OCI-LY1 (cell line): ENCODE data around the gene OR5AU1.

Experiments used
- H2AFZ ChIP-seq: fragments of 200-600 bp; sonication (generic), shearing (Covaris generic); 2 replicates; pipeline ENCODE4 v1.6.0; 2014; ENCODE audit warnings: antibody characterized with exemption, mild to moderate bottlenecking, low read length
- H3F3A ChIP-seq: fragments of 200-600 bp; sonication (generic), shearing (Covaris generic); 2 replicates; pipeline ENCODE4 v1.6.0; 2014; ENCODE audit warnings: mild to moderate bottlenecking, antibody characterized with exemption, low read length, moderate library complexity; ENCODE audit not compliant: insufficient read depth
- H3K27ac ChIP-seq: fragments of 200-600 bp; sonication (generic); 2 replicates; pipeline ENCODE4 v1.5.1; 2014; ENCODE audit warnings: low read length, mixed run types, mild to moderate bottlenecking, low read depth; ENCODE audit not compliant: poor library complexity, severe bottlenecking
- H3K27me3 ChIP-seq: fragments of 200-600 bp; sonication (generic); 2 replicates; pipeline ENCODE4 v1.6.0; 2014; ENCODE audit warnings: antibody characterized with exemption, mild to moderate bottlenecking, low read length, moderate library complexity; ENCODE audit not compliant: insufficient read depth
- H3K36me3 ChIP-seq: fragments of 200-600 bp; sonication (generic); 2 replicates; pipeline ENCODE4 v1.6.1; 2014; ENCODE audit warnings: mild to moderate bottlenecking, antibody characterized with exemption, low read length, moderate library complexity, mixed read lengths; ENCODE audit not compliant: insufficient read depth
- H3K4me1 ChIP-seq: fragments of 200-600 bp; sonication (generic); 2 replicates; pipeline ENCODE4 v1.5.1; 2014; ENCODE audit warnings: mild to moderate bottlenecking, low read length, moderate library complexity; ENCODE audit not compliant: insufficient read depth, severe bottlenecking
- H3K4me2 ChIP-seq: fragments of 200-600 bp; sonication (generic), shearing (Covaris generic); 2 replicates; pipeline ENCODE4 v1.6.1; 2014; ENCODE audit warnings: low read length
- H3K4me3 ChIP-seq: fragments of 200-600 bp; sonication (generic); 2 replicates; pipeline ENCODE4 v1.5.1; 2014; ENCODE audit warnings: low read length, low read depth, mild to moderate bottlenecking, mixed read lengths; ENCODE audit not compliant: poor library complexity, severe bottlenecking
- H3K79me2 ChIP-seq: fragments of 200-600 bp; shearing (Covaris generic); 2 replicates; pipeline ENCODE4 v1.6.1; 2016; ENCODE audit warnings: mixed run types, low read length, mixed read lengths; ENCODE audit not compliant: insufficient read depth
- H3K9ac ChIP-seq: fragments of 200-600 bp; sonication (generic), shearing (Covaris generic); 2 replicates; pipeline ENCODE4 v1.6.1; 2014; ENCODE audit warnings: mild to moderate bottlenecking, low read length, mixed read lengths
- H3K9me2 ChIP-seq: fragments of 200-600 bp; sonication (generic), shearing (Covaris generic); 2 replicates; pipeline ENCODE4 v1.6.1; 2014; ENCODE audit warnings: low read depth, mild to moderate bottlenecking, low read length, mixed read lengths
- H3K9me3 ChIP-seq: fragments of 200-600 bp; shearing (Covaris generic); 2 replicates; pipeline ENCODE4 v1.6.1; 2014; ENCODE audit warnings: low read length, mixed read lengths
- H4K20me1 ChIP-seq: fragments of 200-600 bp; sonication (generic), shearing (Covaris generic); 2 replicates; pipeline ENCODE4 v1.6.0; 2016; ENCODE audit warnings: mild to moderate bottlenecking, low read length; ENCODE audit not compliant: insufficient read depth
- EZH2 ChIP-seq: fragments of 200-600 bp; sonication (generic), shearing (Covaris generic); IDR thresholded peaks from 2 replicates; pipeline ENCODE4 v1.8.0; 2017; ENCODE audit warnings: borderline replicate concordance, mixed run types, mild to moderate bottlenecking, antibody characterized with exemption, low read length, moderate library complexity, mixed read lengths
- TF ChIP-seq, protein P1 (sequence below): fragments of 200-600 bp; sonication (generic), shearing (Covaris generic); IDR thresholded peaks from 2 replicates; pipeline ENCODE4 v1.5.1; 2017; ENCODE audit warnings: mild to moderate bottlenecking, antibody characterized with exemption, low read length, moderate library complexity, mixed read lengths

Gene OR5AU1

DNA sequence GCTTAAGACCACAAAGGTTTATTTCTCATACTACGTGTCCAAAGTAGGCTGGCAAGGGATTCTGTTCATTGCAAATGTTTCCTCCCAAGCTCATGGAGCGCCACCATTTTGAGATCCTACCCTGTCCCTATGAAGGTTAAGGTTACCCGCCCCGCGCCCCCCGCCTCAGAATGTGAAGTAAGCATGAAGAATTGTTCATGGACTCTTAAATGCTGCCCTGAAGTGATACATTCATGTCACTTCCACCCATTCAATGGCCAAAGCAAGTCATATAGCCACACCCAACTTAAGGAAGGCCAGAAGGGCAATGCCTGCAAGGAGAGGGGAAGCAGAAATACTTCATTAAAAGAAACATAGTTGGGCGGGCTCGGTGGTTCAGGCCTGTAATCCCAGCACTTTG, 50.8 kb downstream of the OR5AU1 start:
- Histone ChIP-seq H3K9me3 (no peaks in the 10 kb centered on the region), H3K27me3 (peaks cover 3% of the 10 kb centered on the region; the same call in 1 of the 2 replicates), H2AFZ (no peak overlapping the region), H3K4me2 (peak overlapping the region; percentile 82), H3K9ac (peak overlapping the region; percentile 96; the same call in 1 of the 2 replicates), H4K20me1 (no peaks in the 10 kb centered on the region), H3K4me3 (peak overlapping the region; percentile 86), H3K4me1 (peaks cover 24% of the 10 kb centered on the region), H3F3A (no peaks in the 10 kb centered on the region), H3K36me3 (no peaks in the 10 kb centered on the region), H3K9me2 (no peaks in the 10 kb centered on the region), H3K27ac (no peak overlapping the region), H3K79me2 (no peaks in the 10 kb centered on the region)
- TF ChIP-seq, protein P1, sequence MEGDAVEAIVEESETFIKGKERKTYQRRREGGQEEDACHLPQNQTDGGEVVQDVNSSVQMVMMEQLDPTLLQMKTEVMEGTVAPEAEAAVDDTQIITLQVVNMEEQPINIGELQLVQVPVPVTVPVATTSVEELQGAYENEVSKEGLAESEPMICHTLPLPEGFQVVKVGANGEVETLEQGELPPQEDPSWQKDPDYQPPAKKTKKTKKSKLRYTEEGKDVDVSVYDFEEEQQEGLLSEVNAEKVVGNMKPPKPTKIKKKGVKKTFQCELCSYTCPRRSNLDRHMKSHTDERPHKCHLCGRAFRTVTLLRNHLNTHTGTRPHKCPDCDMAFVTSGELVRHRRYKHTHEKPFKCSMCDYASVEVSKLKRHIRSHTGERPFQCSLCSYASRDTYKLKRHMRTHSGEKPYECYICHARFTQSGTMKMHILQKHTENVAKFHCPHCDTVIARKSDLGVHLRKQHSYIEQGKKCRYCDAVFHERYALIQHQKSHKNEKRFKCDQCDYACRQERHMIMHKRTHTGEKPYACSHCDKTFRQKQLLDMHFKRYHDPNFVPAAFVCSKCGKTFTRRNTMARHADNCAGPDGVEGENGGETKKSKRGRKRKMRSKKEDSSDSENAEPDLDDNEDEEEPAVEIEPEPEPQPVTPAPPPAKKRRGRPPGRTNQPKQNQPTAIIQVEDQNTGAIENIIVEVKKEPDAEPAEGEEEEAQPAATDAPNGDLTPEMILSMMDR = no peak
- TF ChIP-seq EZH2 = no peak
